IMR-90 (cell line): ENCODE results near the gene THY1.

Experiments
- CEBPB ChIP-seq: IDR thresholded peaks from 2 replicates; pipeline ENCODE4 v1.6.1; 2012; ENCODE audit warnings: low read depth, low read length, improper control_type of control experiment
- CHD1 ChIP-seq: IDR thresholded peaks from 2 replicates; pipeline ENCODE4 v1.6.1; 2012; ENCODE audit warnings: low read depth, low read length, improper control_type of control experiment
- CTCF ChIP-seq: conservative IDR thresholded peaks from 2 replicates; pipeline ENCODE4 v1.5.1; 2012; ENCODE audit warnings: mild to moderate bottlenecking, low read depth, low read length, improper control_type of control experiment
- MAFK ChIP-seq: IDR thresholded peaks from 2 replicates; pipeline ENCODE4 v1.6.1; 2012; ENCODE audit warnings: low read depth, low read length, improper control_type of control experiment
- POLR2A ChIP-seq: IDR thresholded peaks from 2 replicates; pipeline ENCODE4 v1.6.1; 2012; ENCODE audit warnings: mild to moderate bottlenecking, low read depth, low read length
- RAD21 ChIP-seq: IDR thresholded peaks from 2 replicates; pipeline ENCODE4 v1.6.1; 2012; ENCODE audit warnings: low read length, improper control_type of control experiment
- RFX5 ChIP-seq: IDR thresholded peaks from 2 replicates; pipeline ENCODE4 v1.8.0; 2012; ENCODE audit warnings: low read depth, mild to moderate bottlenecking, low read length, moderate library complexity
- SMC3 ChIP-seq: fragments of 150-350 bp; IDR thresholded peaks from 2 replicates; pipeline ENCODE4 v1.6.1; 2016; ENCODE audit warnings: low read depth, mild to moderate bottlenecking, antibody characterized with exemption, low read length, moderate library complexity
- USF2 ChIP-seq: fragments of 150-350 bp; IDR thresholded peaks from 2 replicates; pipeline ENCODE4 v1.6.1; 2017; ENCODE audit warnings: mild to moderate bottlenecking, antibody characterized with exemption, low read length, low read depth

GRCh38 chr11:119369132-119369925 lies 53.6 kb downstream of the THY1 start:
- TF ChIP-seq SMC3 (no peak), RAD21 (no peak), POLR2A (no peak), CTCF (no peak), RFX5 (no peak), CHD1 (no peak), USF2 (no peak), MAFK (no peak), CEBPB (no peak)
